MG63 (cell line): ENCODE results near the gene RAB31. TPM values are rescaled to one million over a fixed set of nuclear protein-coding genes. Genes with fewer than 3 reads are reported as not detected.
A peak's percentile ranks its signal among the peaks of the same experiment; 100 is the strongest.

ENCODE experiments used
- DNase-seq: peaks from one replicate; pipeline ENCODE4 v3.0.0-alpha.2; 2020
- H3K27me3 ChIP-seq: fragments of 250-450 bp; sonication (Bioruptor Pico); 2 replicates; pipeline ENCODE4 v1.5.1; 2020; ENCODE audit warnings: mild to moderate bottlenecking, moderate library complexity
- H3K36me3 ChIP-seq: fragments of 250-450 bp; sonication (Bioruptor Pico); 2 replicates; pipeline ENCODE4 v1.5.1; 2020; ENCODE audit warnings: mild to moderate bottlenecking, moderate library complexity
- H3K4me3 ChIP-seq: fragments of 250-450 bp; sonication (Bioruptor Pico); 2 replicates; pipeline ENCODE4 v1.5.1; 2020; ENCODE audit warnings: mild to moderate bottlenecking, moderate library complexity
- H3K9me3 ChIP-seq: fragments of 250-450 bp; sonication (Bioruptor Pico); 2 replicates; pipeline ENCODE4 v1.5.1; 2020; ENCODE audit warnings: mild to moderate bottlenecking, moderate library complexity
- total RNA-seq: library from RNA; depleted of rRNA; stranded (reverse); fragments of >200 nt; shearing (Covaris generic); gene quantifications from 2 replicates; pipeline ENCODE4 v1.2.3, GENCODE V29; 2014; ENCODE audit warnings: low replicate concordance

RAB31 gene
- total RNA-seq, 1 experiment from 2014 or later = 19.5 TPM

DNA sequence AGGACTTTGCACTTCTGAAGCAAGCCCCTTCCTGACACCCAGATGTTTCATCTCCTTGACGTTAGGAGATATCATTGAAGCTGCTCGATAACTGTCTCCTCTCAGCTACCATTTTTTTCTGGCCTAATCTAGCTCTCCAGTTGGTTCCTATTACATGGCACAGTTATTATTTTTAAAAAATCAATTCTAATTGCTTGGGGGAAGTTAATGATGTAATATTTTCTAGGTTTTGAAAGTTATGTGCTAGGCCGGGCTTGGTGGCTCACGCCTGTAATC lies 22.5 kb upstream of the RAB31 start:
- DNase-seq = no peak
- Histone ChIP-seq H3K4me3 (no peak overlapping the region), H3K36me3 (no peaks in the 10 kb centered on the region), H3K9me3 (no peaks in the 10 kb centered on the region), H3K27me3 (no peaks in the 10 kb centered on the region)

- Histone ChIP-seq H3K36me3 (no peaks in the 10 kb centered on the region), H3K27me3 (no peaks in the 10 kb centered on the region), H3K4me3 (no peak overlapping the region), H3K9me3 (no peaks in the 10 kb centered on the region)
- DNase-seq = no peak
Measured at GRCh38 chr18:9688036-9688741, 19.9 kb upstream of the RAB31 start.

GRCh38 chr18:9689253-9689652 lies 18.8 kb upstream of the RAB31 start:
- Histone ChIP-seq H3K36me3 (no peaks in the 10 kb centered on the region), H3K9me3 (no peaks in the 10 kb centered on the region), H3K27me3 (no peaks in the 10 kb centered on the region), H3K4me3 (no peak overlapping the region)
- DNase-seq = no peak

DNA sequence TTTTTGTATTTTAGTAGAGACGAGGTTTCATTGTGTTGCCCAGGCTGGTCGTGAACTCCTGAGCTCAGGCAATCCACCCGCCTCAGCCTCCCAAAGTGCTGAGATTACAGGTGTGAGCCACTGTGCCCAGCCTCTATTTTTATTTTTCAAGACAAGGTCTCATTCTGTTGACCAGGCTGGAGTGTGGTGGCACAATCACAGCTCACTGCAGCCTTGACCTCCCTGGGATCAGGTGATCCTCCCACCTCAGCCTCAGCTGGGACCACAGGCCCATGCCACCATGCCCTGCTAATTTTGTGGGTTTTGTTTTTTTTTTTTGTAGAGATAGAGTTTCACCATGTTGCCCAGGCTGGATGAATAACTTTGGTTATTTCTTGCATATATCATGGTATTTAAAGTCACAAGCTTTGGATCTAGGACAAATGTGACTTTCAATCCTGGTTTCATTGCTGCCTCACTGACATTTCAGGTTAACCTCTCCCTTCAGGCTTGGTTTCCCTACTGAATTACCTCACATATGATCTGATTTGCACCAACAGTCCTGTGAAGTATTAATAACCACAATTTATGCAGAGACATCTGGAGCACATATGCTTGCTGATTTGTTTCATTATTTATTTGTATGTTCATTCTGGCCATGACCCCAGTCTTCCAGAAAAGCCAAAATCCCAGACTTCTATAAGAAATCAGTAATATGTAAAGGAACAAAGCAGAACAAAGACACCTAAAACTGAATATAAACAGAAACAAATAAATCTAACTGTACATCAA lies 17.5 kb upstream of the RAB31 start:
- H3K36me3 ChIP-seq = no peaks in the 10 kb centered on the region
- H3K27me3 ChIP-seq = no peaks in the 10 kb centered on the region
- no peak for DNase-seq
- no peak overlapping the region for H3K4me3 ChIP-seq
- H3K9me3 ChIP-seq = no peaks in the 10 kb centered on the region

GRCh38 chr18:9691235-9691634 lies 16.9 kb upstream of the RAB31 start:
- no peak for DNase-seq
- Histone ChIP-seq H3K36me3 (no peaks in the 10 kb centered on the region), H3K27me3 (no peaks in the 10 kb centered on the region), H3K9me3 (no peaks in the 10 kb centered on the region), H3K4me3 (no peak overlapping the region)

DNA sequence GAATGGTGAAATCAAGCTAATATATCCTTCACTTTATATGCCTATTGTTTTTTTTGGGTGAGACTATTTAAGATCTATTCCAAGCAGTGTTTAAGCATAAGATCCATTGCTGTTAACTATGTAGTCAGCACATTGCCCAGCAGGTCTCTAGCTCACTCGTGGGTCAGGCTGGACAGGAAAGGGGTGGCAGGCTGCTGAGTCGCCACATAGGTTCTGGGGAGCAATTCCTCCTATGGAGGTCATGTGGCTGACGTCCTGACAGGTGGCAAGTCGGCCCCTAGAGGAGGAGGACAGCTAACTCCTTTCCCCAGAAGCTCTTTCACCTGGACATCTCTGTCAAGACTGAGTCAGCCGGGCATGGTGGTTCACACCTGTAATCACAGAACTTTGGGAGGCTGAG lies 13.9 kb upstream of the RAB31 start:
- DNase-seq = no peak
- Histone ChIP-seq H3K36me3 (no peaks in the 10 kb centered on the region), H3K4me3 (no peak overlapping the region), H3K27me3 (no peaks in the 10 kb centered on the region), H3K9me3 (no peaks in the 10 kb centered on the region)

- no peak overlapping the region for H3K4me3 ChIP-seq
- no peaks in the 10 kb centered on the region for H3K9me3 ChIP-seq
- no peaks in the 10 kb centered on the region for H3K27me3 ChIP-seq
- DNase-seq = no peak
- no peaks in the 10 kb centered on the region for H3K36me3 ChIP-seq
Measured at GRCh38 chr18:9694952-9695495, 13.1 kb upstream of the RAB31 start.

DNA sequence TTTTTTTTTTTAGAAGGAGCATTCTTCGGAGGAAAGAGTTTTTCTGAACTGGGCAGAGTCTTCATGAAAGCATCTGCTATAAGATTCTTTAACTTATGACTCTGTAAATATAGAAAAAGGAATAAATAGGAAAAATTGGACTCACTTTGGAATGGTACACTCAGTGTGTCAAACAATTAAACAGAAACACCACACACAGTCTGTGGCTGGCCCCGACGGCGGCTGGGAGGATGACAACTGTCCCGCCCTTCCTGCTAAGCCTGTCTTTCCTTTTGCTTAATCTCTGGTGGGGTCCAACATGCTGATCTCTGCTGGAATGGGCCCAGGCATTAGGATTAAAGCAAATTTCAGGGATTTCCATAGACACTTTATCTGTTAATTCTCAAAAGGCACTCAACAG lies 12.5 kb upstream of the RAB31 start:
- no peak for DNase-seq
- no peaks in the 10 kb centered on the region for H3K9me3 ChIP-seq
- H3K27me3 ChIP-seq = no peaks in the 10 kb centered on the region
- H3K4me3 ChIP-seq = no peak overlapping the region
- H3K36me3 ChIP-seq = no peaks in the 10 kb centered on the region

GRCh38 chr18:9696112-9696511 lies 12.0 kb upstream of the RAB31 start:
- Histone ChIP-seq H3K4me3 (no peak overlapping the region), H3K27me3 (no peaks in the 10 kb centered on the region), H3K36me3 (no peaks in the 10 kb centered on the region), H3K9me3 (no peaks in the 10 kb centered on the region)
- no peak for DNase-seq

DNA sequence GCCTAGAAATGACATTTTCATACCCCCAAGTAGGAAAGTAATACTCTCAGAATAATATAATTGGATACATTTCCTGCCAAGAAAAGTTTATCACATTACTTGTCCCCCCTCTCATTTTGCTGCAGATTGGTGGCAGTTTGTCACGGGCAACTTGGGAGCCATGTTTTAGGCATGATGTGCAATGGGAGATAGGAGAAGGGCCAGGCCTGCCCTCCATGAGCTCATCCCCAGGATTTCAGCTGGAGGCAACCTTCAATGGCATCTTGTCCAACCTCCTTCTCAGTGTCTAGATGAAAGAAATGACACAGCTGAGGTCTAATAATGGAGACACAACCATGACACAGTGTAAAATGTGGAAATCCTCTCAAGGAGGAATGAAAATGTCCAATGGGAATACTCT lies 11.4 kb upstream of the RAB31 start:
- Histone ChIP-seq H3K9me3 (no peaks in the 10 kb centered on the region), H3K27me3 (no peaks in the 10 kb centered on the region), H3K4me3 (no peak overlapping the region), H3K36me3 (no peaks in the 10 kb centered on the region)
- DNase-seq = no peak

- Histone ChIP-seq H3K9me3 (no peaks in the 10 kb centered on the region), H3K36me3 (no peaks in the 10 kb centered on the region), H3K4me3 (no peak overlapping the region), H3K27me3 (no peaks in the 10 kb centered on the region)
- no peak for DNase-seq
Measured at GRCh38 chr18:9697121-9697520, 11.0 kb upstream of the RAB31 start.

GRCh38 chr18:9698497-9698896 lies 9.6 kb upstream of the RAB31 start:
- Histone ChIP-seq H3K36me3 (no peaks in the 10 kb centered on the region), H3K27me3 (no peaks in the 10 kb centered on the region), H3K9me3 (no peaks in the 10 kb centered on the region), H3K4me3 (no peak overlapping the region)
- no peak for DNase-seq

- DNase-seq = no peak
- Histone ChIP-seq H3K4me3 (no peak overlapping the region), H3K36me3 (no peaks in the 10 kb centered on the region), H3K9me3 (no peaks in the 10 kb centered on the region), H3K27me3 (no peaks in the 10 kb centered on the region)
Measured at GRCh38 chr18:9700261-9700796, 7.8 kb upstream of the RAB31 start.

- Histone ChIP-seq H3K9me3 (no peaks in the 10 kb centered on the region), H3K36me3 (no peaks in the 10 kb centered on the region), H3K27me3 (no peaks in the 10 kb centered on the region), H3K4me3 (no peak overlapping the region)
- DNase-seq = no peak
Measured at GRCh38 chr18:9701609-9702349, 6.3 kb upstream of the RAB31 start.

GRCh38 chr18:9704233-9705118 lies 3.6 kb upstream of the RAB31 start:
- no peak for DNase-seq
- H3K9me3 ChIP-seq = no peaks in the 10 kb centered on the region
- H3K4me3 ChIP-seq = no peak overlapping the region
- no peaks in the 10 kb centered on the region for H3K27me3 ChIP-seq
- H3K36me3 ChIP-seq = no peaks in the 10 kb centered on the region

GRCh38 chr18:9705183-9705829 lies 2.8 kb upstream of the RAB31 start:
- Histone ChIP-seq H3K9me3 (no peaks in the 10 kb centered on the region), H3K4me3 (no peak overlapping the region), H3K27me3 (no peaks in the 10 kb centered on the region), H3K36me3 (no peaks in the 10 kb centered on the region)
- DNase-seq = peak; percentile 57
